Jurkat, Clone E6-1 (cell line): Measurements from ENCODE around the gene ZNF566. TPM values are rescaled to one million over a fixed set of nuclear protein-coding genes. Genes with fewer than 3 reads are reported as not detected.
"Not testable (repeated sequence)": the region's sequence is repeated elsewhere in the genome, so short reads cannot be mapped to it uniquely, and the experiment has no call there.

Experiments
- DNase-seq: peaks from one replicate; pipeline ENCODE4 v3.0.0-alpha.2; 2011; ENCODE audit warnings: low read depth, low spot score
- H3K4me3 ChIP-seq: 2 replicates; pipeline ENCODE4 v1.5.1; 2011; ENCODE audit warnings: mild to moderate bottlenecking, low read length, control low read depth, moderate library complexity
- polyA plus RNA-seq: library from polyadenylated mRNA; unstranded; fragments of >200 nt; gene quantifications from one replicate; pipeline ENCODE4 v1.2.1, GENCODE V29; 2012; ENCODE audit warnings: missing spikeins; ENCODE audit not compliant: insufficient read length, insufficient read depth

ZNF566 gene
- 5.5 TPM for polyA plus RNA-seq

DNA sequence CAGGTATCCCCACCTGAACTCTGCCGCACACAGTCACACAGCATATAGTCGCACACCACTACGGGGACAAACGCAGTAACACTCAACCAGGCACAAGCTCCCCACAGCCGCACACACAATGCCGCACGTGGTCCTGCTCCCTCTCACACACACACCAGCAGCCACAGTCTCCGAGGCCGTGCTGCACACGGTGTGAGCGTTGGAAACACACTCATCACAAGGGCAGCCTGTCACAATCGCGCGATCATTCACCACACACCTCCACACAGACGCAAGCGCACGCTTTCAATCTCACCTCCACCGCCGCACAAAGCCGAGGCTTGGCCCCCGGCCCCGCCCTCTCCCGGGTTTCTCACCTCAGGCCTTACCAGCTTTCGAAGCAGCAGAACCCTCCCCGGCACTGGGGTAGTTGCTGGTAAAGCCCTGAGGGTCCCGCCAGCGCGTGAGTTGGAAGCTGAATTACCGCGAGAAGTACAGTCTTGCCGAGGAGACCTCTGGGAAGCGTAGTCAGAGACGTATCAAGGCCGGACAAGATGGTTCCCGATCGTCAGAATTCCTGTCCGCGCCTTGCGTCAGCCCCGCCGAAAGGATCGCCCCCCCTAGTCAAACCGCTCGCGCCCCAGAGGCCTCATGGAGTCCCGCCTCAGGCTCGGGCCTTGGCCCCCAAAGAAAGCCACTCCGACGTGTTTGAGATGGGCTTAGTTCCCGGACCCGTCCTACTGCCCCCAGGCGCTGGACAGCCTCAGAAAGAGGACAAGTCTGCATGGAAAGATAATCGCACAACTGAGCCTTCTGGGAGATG lies at the start of gene ZNF566:
ZNF566 (minus strand) TSS at position 444 of the 802 bp plus-strand sequence. CDS start 13,004 bp downstream, outside the sequence.
- peak; percentile 99 for DNase-seq
- peak within 1 kb of the TSS; percentile 99 for H3K4me3 ChIP-seq

DNA sequence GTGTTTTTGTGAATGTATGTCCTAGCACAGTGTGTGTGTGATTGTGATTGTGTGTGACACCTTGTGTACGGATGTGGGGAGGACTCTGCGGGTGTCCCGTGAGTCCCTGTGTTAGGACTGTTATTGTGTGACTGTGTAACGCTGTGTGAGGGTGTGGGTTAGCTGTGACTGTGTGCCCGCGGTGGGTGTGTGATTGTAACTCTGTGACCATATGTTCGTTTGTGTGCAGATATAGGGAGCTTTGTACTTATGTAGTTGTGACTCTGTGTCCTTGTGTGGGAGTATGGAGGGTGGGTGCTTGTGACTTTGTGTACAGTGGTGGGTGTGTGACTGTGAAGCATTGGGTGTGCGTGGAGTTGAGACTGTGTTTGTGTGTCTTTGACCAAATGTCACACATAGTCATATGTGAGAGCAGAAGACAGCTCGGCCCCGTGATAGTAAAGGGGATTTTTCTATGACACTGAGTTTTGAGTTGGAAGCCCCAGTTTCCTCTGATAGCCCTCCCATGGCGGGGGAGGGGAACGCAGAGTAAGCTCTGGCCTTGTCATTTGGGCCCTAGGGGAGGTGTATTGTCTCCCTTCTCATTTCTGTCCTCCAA lies 39.7 kb upstream of the ZNF566 start:
- H3K4me3 ChIP-seq = peak overlapping the region; percentile 90
- peak; percentile 17 for DNase-seq

DNA sequence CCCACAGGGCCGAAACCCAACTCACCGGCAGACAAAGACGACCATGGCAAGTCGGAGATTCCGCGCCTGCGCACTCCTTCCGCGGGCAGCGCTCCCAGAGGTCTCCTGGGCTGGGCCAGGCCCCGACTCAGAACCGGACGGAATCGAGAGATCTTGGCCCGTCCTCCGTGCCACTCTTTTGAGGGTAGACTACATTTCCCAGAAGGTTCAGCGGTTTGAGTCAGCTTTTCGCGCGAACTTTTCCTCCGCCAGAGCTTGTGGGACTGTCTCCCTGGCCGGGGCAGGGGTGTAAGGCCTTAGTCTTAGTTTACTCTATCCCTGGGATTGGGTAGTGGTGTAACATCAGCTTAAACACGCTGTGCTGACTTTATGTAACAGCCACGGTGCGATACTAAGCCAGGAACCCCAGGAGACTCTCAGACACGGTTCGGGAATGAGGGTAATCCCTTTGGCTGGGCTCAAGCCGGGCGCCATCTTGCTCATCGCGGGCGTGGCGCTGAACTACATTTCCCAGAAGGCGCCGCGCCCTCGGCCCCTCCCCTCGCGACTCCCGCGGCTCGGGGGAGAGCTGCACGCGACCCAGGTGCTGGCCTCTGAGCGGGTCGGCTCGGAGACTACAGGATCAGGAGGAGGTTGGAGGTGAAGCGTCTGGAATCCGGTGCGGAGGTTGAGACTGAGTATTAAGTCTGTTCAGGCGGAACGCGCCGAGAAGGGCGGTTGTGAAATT lies 39.0 kb upstream of the ZNF566 start, which contains the start of gene ZNF260:
ZNF260 (minus strand) TSS at position 78 of the 727 bp plus-strand sequence. CDS start 13,033 bp downstream, outside the sequence.
- DNase-seq = peak; percentile 87
- peak within 1 kb of the TSS; percentile 90 for H3K4me3 ChIP-seq

DNA sequence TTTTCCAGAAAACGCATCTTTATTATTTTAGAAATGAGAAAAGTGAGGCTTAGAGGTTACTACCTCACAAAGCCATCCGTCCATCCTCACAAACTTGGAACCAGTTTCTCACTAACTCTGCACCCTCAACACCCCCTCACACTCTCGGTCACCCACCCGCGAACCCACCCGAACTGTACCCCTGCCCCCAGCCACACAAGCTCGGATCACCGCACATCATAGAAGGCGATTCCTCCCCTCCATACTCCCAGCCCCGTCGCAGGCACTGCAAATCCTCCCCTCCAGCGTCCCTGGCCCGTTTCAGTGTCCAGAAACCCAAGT lies 38.5 kb upstream of the ZNF566 start:
- H3K4me3 ChIP-seq = peak overlapping the region; percentile 90
- no peak for DNase-seq

DNA sequence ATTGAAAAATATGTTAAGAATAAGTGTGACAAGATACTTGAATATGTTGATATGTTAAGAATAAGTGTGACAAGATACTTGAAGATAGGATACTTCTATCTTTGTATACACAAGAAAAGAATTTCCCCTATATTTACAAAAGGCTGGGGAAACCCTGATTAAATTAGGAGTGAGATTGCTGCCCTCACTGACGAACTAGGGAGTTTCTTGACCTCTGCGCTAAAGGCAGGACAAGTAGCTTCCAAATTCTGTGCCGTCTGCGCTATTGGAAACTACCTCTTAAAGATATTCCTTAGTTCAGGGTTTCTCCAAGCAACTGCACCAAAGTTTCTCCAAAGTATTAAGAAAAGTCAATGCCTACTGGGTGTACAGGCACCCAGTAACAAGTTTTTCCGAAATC lies 38.0 kb upstream of the ZNF566 start:
- DNase-seq = no peak
- H3K4me3 ChIP-seq = peak overlapping the region; percentile 90

DNA sequence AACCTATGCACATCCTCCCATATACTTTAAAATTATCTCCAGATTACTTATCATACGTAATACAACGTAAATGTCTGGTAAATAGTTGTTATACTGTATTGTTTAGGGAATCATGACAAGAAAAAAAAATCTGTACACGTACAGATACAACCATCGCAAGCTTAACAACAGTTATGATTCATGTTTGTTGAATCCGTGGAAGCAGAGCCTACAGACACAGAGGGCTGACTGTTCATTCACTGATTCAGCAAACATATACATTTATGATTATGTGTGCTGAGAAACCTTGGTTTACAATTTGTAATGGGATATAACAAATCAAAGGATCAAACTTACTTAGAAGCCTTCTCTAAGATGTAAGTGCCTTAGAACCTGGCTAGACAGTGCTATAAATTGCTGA lies 37.2 kb upstream of the ZNF566 start:
- no peak overlapping the region for H3K4me3 ChIP-seq
- DNase-seq = no peak

DNA sequence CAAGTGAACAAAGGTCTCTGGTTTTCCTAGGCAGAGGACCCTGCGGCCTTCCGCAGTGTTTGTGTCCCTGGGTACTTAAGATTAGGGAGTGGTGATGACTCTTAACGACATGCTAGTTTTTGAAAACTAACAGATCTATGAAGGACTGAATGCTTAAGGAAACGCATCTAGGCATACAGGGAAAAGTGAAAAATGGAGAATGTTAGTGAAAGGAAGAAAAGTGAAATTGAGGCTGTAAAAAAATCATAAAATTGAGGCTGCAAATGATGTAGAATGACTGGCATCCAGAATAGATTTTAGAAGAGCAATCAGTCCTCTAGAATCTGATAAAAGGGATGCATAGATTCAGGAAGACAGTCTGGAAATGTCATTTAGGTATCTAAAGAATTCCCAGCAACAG lies 35.3 kb upstream of the ZNF566 start:
- H3K4me3 ChIP-seq = no peak overlapping the region
- no peak for DNase-seq

DNA sequence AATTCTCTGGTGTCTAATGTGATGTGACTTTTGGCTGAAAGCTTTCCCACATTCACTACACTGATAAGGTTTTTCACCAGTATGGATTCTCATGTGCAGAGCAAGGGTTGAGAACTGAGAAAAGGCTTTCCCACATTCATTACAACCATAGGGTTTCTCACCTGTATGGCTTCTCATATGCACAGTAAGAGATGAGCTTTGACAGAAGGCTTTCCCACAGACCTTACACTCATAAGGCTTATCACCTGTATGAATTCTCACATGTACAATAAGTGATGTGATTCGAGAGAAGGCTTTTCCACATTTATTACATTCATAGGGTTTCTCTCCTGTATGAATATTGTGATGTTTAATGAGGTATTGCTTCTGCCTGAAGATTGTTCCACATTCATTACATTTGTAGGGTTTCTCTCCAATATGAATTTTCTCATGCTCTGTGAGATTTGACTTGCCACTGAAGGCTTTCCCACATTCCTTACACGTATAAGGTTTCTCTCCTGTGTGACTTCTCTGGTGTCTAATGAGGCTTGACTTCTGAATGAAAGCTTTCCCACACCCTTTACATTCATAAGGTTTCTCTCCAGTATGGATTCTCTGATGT lies 24.8 kb upstream of the ZNF566 start:
- DNase-seq = no peak
- H3K4me3 ChIP-seq = no peak overlapping the region

DNA sequence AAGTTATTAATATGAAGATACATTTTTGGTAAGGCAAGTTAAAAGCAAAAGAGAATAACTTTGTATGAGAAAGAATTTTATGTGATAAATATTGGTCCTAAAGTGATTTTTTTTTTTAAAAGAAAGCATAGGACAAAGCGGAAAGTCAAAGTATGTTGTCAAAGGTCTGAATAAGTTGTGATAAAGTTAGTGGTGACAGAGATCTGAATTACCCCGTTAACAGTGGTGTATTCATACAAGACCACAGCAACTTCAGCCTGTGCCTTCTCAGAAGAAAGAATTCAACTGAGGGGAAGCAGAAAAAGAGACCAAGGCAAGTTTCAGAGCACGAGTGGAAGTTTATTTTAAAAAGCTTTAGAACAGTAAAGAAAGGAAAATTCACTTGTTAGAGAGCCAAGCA lies 19.0 kb upstream of the ZNF566 start:
- no peak for DNase-seq
- H3K4me3 ChIP-seq = no peak overlapping the region

DNA sequence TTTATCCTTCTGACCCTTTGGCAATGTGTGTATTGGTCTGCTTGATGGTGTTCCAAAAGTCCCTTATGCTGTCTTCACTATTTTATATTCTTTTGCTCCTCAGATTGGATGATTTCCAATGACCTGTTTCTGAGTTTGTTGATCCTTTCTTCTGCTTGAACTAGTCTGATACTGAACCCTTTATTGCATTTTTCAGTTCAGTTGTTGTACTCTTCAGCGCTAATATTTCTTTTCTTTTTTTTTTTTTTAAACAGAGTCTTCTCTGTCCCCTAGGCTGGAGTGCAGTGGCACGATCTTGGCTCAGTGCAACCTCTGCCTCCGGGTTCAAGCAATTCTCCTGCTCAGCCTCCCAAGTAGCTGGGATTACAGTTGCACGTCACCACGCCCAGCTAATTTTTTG lies 12.6 kb upstream of the ZNF566 start:
- H3K4me3 ChIP-seq = no peak overlapping the region
- no peak for DNase-seq

DNA sequence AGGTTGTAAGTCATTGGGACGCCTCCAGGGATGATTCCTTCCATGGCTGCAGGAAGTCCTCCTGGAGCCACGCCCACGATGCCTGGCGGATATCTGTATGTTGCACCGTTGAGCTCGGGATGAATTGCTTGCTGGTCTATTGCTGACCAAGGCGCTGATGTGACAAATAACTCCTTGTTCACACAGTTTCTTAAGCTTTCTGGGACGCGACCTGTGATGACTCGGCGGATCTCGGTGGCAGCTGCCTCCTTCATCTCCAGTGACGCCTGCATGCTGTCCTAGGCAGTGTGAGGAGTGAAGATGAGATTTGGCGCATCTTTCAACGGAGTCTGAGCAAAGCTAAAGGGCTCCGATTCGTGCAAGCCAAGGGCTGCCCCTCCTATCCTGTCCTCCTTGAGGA lies 7.6 kb upstream of the ZNF566 start:
- no peak overlapping the region for H3K4me3 ChIP-seq
- DNase-seq = no peak

DNA sequence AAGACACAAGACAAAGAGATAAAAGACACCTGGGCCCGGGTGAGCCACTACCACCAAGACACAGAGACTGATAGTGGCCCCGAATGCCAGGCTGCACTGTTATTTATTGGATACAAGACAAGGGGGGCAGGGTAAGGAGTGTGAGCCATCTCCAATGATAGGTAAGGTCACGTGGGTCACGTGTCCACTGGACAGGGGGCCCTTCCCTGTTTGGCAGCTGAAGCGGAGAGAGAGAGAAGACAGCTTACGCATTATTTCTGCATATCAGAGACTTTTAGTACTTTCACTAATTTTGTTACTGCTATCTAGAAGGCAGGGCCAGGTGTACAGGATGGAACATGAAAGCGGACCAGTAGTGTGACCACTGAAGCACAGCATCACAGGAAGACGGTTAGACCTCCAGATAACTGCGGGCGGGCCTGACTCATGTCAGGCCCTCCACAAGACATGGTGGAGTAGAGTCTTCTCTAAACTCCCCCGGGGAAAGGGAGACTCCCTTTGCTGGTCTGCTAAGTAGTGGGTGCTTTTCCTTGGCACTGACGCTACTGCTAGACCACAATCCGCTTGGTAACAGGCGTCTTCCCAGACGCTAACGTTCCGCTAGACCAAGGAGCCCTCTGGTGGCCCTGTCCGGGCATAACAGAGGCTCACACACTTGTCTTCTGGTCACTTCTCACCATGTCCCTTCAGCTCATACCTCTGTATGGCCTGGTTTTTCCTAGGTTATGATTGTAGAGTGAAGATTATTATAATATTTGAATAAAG lies 3.5 kb upstream of the ZNF566 start:
- DNase-seq, H3K4me3 ChIP-seq: not testable (repeated sequence)

DNA sequence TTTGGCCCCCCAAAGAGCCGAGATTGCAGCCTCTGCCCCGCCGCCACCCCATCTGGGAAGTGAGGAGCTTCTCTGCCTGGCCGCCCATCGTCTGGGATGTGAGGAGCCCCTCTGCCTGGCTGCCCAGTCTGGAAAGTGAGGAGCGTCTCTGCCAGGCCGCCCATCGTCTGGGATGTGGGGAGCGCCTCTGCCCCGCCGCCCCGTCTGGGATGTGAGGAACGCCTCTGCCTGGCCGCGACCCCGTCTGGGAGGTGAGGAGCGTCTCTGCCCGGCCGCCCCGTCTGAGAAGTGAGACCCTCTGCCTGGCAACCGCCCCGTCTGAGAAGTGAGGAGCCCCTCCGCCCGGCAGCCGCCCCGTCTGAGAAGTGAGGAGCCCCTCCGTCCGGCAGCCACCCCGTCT lies 1.5 kb upstream of the ZNF566 start:
- H3K4me3 ChIP-seq = not testable (repeated sequence)

DNA sequence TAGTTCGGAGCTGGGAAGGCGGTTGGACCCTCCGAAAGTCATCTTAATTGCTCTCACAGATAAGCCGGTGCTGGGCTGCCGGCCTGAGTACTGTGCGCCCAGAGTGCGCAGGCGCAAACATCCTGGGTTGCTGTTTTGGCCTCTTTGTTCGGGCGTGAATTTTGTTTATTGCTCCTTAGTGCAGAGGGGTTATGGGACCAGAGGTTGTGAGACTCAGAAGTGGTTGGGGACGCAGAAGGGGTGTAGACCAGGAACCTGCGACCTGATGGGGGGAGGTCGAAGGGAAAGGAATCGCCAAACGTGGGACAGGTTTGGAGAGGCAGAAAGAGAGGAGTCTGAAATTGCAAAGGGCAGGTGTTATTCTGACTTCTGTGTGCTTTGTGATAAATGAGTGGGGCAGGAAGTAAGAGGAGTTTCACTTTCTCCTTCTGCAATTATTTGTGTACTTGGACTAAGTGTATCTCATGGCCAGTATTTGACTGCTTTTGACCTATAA lies 607 bp upstream of the ZNF566 start:
- H3K4me3 ChIP-seq = peak overlapping the region; percentile 99
- DNase-seq = peak; percentile 92

More for the DNA sequence above, 1.5 kb upstream of the ZNF566 start:
- not testable (repeated sequence) for DNase-seq

DNA sequence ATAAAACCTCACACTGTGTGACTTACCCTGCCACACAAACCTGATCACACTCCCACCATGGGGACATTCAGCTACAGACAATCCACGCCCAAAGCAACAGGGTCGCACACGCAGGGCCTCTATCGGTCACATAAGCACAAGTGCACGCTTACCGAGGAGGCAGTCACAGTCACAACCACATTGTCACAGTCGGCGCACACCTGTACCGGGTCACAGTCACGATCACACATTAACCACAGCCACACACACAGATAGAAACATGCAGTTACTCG lies 579 bp downstream of the ZNF566 start:
- peak overlapping the region; percentile 99 for H3K4me3 ChIP-seq
- DNase-seq = peak; percentile 56

DNA sequence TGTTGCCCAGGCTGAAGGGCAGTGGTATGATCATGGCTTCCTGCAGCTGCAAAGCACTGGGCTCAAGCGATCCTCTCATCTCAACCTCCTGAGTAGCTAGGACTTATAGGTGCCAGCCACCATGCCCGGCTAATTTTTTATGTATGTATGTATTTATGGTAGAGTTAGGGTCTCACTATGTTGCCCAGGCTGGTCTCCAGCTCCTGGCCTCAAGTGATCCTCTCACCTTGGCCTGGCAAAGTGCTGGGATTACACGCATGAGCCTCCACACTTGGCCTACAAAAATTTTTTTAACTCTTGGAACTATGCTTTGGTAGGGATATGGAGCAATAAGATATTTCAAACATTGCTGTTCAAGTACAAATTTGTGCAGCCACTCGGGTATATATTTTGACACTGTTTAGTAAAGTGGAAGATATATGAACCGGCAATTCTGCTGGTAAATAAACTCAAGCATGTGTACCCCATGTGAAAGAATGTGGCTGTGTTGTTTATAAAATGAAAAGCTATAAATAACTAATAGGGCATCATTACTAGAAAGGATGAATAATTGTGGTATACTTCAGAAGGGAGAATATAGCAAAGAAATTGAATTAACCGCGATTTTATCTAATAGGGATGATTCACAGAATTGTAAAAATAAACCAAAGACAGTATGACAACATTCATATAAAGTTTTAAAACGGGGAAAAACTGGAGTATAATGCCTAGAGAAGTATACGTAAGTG lies 1.1 kb downstream of the ZNF566 start:
- peak overlapping the region; percentile 99 for H3K4me3 ChIP-seq
- no peak for DNase-seq

DNA sequence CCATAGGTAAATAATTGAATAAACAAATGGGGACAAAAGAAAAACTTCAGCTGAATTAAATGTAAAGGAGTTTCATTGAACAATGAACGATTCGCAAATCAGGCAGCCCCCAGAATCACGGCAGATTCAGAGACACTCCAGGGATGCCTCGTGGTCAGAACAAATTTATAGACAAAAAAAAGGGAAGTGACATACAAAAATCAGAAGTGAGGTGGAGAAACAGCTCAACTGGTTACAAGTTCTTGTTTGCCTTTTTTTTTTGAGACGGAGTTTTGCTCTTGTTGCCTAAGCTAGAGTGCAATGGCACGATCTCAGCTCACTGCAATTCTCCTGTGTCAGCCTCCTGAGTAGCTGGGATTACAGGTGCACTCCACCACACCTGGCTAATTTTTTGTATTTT lies 5.7 kb downstream of the ZNF566 start:
- no peak overlapping the region for H3K4me3 ChIP-seq
- DNase-seq = no peak

DNA sequence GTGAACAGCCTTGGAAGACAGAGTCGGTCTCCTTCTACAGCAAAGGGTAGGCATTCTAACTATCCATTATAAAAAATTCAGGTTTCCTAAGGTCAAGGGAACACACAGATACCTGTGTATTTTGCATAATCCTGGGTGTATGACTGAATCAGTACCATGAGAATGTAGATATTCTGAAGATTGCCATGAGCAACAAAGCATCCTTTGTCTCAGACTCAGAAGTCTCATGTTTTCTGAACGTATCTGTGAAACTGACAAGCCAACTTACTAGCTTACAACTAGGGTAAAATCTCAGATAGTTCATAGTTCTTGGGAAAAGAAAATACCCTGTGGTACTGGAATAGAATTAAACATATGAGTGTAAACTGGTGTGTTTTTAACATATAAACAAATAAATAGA lies 6.5 kb downstream of the ZNF566 start:
- no peak for DNase-seq
- H3K4me3 ChIP-seq = no peak overlapping the region
